ENCODE measurements around the gene PRKCB.
A peak's percentile ranks its signal among the peaks of the same experiment; 100 is the strongest.
"Not testable (repeated sequence)": the region's sequence is repeated elsewhere in the genome, so short reads cannot be mapped to it uniquely, and the experiment has no call there.

PRKCB gene

GRCh38 chr16:24054741-24055491 is 219.1 kb downstream of the PRKCB start:
- no peak for DNase-seq

GRCh38 chr16:24062270-24062817 is 226.6 kb downstream of the PRKCB start:
- DNase-seq, result no peak

- DNase-seq, result no peak
Measured at GRCh38 chr16:24069036-24069590, 233.3 kb downstream of the PRKCB start.

- DNase-seq, result peak; percentile 44
Measured at GRCh38 chr16:24070851-24071250, 235.1 kb downstream of the PRKCB start.

- DNase-seq, result no peak
Measured at GRCh38 chr16:24071666-24072360, 236.0 kb downstream of the PRKCB start.

- no peak for DNase-seq
Measured at GRCh38 chr16:24073321-24073720, 237.5 kb downstream of the PRKCB start.

GRCh38 chr16:24074574-24074973 is 238.8 kb downstream of the PRKCB start:
- DNase-seq, result no peak

- DNase-seq, result no peak
Measured at GRCh38 chr16:24075302-24075701, 239.5 kb downstream of the PRKCB start.

- no peak for DNase-seq
Measured at GRCh38 chr16:24075931-24076716, 240.3 kb downstream of the PRKCB start.

- DNase-seq, result no peak
Measured at GRCh38 chr16:24077292-24077691, 241.5 kb downstream of the PRKCB start.

GRCh38 chr16:24077966-24078365 is 242.2 kb downstream of the PRKCB start:
- DNase-seq, result no peak

- DNase-seq, result no peak
Measured at GRCh38 chr16:24085666-24086065, 249.9 kb downstream of the PRKCB start.

GRCh38 chr16:24087891-24088410 is 252.2 kb downstream of the PRKCB start:
- DNase-seq, result no peak

GRCh38 chr16:24088767-24089166 is 253.0 kb downstream of the PRKCB start:
- no peak for DNase-seq

GRCh38 chr16:24091125-24091524 is 255.3 kb downstream of the PRKCB start:
- no peak for DNase-seq

GRCh38 chr16:24093049-24093448 is 257.3 kb downstream of the PRKCB start:
- DNase-seq, result no peak

GRCh38 chr16:24094660-24095059 is 258.9 kb downstream of the PRKCB start:
- DNase-seq, result no peak

GRCh38 chr16:24098896-24099295 is 263.1 kb downstream of the PRKCB start:
- DNase-seq, result no peak

GRCh38 chr16:24101431-24101830 is 265.6 kb downstream of the PRKCB start:
- no peak for DNase-seq

- peak; percentile 61 for DNase-seq
Measured at GRCh38 chr16:24102209-24102660, 266.5 kb downstream of the PRKCB start.

- DNase-seq, result not testable (repeated sequence)
Measured at GRCh38 chr16:24105471-24105870, 269.7 kb downstream of the PRKCB start.

GRCh38 chr16:24108090-24108489 is 272.3 kb downstream of the PRKCB start:
- DNase-seq, result not testable (repeated sequence)

All from NCI-H2029 treated with DMSO at 0.1 percent for 48 hours (cell line).